ENCODE results near the gene CUX1.
"Not testable (repeated sequence)": the region's sequence is repeated elsewhere in the genome, so short reads cannot be mapped to it uniquely, and the experiment has no call there.

Gene CUX1

GRCh38 chr7:102321351-102322201 lies 504.1 kb downstream of the CUX1 start:
- DNase-seq (ENCODE audit: low read depth in 1 of 2, low spot score in 1 of 2), result no peak

GRCh38 chr7:102322202-102322715 lies 504.8 kb downstream of the CUX1 start:
- no peak for DNase-seq (ENCODE audit: low read depth in 1 of 2, low spot score in 1 of 2)

DNA sequence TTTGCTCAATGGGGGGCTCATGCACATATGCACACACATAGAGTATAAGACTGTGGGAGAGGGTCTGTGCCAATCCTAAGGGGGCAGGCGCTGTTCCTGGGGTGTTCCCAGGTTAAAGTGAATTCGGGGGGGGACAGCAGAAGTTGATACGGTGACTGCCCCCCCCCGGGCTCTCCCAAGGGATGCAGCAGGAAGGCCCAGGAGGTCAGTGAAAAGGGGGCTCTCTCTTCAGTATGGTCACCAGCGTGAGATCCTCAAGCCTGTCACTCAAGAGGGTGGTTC lies 506.4 kb downstream of the CUX1 start:
- no peak for DNase-seq (ENCODE audit: low read depth in 1 of 2, low spot score in 1 of 2)

GRCh38 chr7:102325106-102325505 lies 507.7 kb downstream of the CUX1 start:
- DNase-seq (ENCODE audit: low read depth in 1 of 2, low spot score in 1 of 2), result not testable (repeated sequence)

DNA sequence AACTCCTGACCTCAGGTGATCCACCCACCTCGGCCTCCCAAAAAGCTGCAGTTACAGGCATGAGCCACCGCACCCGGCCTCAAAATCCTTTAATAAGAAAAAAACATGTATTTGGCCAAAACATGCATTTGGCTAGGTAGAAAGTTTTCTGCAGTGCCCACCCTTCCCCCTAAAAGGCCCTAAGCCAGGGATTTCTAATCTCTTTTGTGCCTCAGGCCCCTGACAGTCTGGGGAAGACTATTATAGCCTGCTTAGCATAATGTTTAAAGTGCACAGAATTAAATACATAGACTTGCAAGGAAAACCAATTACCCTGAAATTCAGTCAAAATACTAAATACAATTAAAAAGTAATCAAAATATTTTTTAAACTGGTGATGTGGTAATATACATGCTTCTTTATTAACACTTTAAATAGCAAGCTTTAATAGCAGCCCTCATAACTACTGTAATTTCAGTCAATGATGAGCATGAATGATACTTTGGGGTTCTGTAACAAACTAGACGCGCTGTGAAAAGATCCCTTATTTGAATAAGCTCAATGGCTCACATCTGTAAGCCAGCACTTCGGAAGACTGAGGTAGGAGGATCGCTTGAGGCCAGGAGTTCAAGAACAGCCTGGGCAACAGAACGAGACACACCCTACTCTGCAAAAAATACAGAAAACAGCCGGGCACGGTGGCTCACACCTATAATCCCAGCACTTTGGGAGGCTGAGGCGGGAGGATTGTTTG lies 508.9 kb downstream of the CUX1 start:
- no peak for DNase-seq (ENCODE audit: low read depth in 1 of 2, low spot score in 1 of 2)

- DNase-seq (ENCODE audit: low read depth in 1 of 2, low spot score in 1 of 2), result not testable (repeated sequence)
These were observed 509.8 kb downstream of the CUX1 start for GRCh38 chr7:102327183-102327582.

DNA sequence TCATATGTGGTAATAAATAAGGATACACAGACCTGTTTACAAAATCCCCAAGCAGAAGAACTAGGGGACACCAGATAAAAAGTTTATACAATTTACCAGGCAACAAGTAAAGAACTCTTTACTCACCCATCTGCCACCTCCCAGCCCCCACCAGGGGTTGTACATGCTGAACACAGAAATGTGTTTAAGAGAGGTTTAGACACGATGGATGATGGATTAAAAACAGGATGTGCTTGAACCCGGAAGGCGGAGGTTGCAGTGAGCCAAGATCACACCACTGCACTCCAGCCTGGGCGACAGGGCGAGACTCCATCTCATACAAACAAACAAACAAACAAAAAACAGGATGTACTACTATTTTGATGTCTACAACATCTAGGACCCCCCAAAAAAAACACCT lies 511.4 kb downstream of the CUX1 start:
- DNase-seq (ENCODE audit: low read depth in 1 of 2, low spot score in 1 of 2), result not testable (repeated sequence)

- DNase-seq (ENCODE audit: low read depth in 1 of 2, low spot score in 1 of 2), result not testable (repeated sequence)
These were observed 511.9 kb downstream of the CUX1 start for GRCh38 chr7:102329366-102329765.

DNA sequence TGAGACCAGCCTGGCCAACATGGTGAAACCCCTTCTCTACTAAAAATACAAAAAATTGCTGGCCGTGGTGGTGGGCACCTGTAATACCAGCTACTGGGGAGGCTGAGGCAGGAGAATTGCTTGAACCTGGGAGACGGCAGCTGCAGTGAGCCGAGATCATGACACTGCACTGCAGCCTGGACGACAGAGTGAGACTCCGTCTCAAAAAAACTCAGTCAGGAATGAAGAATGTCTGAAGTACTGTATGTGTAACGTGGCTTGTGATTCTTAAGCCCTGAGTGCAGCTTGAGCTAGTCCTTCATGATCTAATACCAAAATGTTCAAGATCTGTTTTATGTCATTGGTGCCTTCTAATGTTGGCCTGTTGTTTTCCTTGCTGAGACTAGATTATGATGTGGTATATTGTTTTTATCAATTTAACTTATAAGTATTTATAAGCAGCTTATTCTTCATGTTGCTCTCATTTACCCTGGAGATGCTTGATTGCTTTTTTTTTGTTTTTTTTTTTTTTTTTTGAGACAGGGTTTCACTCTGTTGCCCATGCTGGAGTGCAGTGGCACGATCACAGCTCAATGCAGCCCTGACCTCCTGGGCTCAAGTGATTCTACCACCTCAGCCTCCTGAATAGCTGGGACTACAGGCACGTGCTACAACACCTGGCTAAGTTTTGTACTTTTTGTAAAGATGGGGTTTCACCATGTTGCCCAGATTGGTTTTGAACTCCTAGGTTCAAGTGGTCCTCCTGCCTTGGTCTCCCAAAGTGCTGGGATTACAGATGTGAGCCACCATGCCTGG lies 513.4 kb downstream of the CUX1 start:
- not testable (repeated sequence) for DNase-seq (ENCODE audit: low read depth in 1 of 2, low spot score in 1 of 2)

All from stimulated activated CD4-positive, alpha-beta T cell treated with anti-CD3 and anti-CD28 coated beads, Interleukin-15, amount 100 ng/mL, for 1 hour (primary cell).